ENCODE results near the gene RAB11B. TPM values are rescaled to one million over a fixed set of nuclear protein-coding genes. Genes with fewer than 3 reads are reported as not detected.

Gene RAB11B
- total RNA-seq, 1 donor from 2014 or later, result 130 TPM

DNA sequence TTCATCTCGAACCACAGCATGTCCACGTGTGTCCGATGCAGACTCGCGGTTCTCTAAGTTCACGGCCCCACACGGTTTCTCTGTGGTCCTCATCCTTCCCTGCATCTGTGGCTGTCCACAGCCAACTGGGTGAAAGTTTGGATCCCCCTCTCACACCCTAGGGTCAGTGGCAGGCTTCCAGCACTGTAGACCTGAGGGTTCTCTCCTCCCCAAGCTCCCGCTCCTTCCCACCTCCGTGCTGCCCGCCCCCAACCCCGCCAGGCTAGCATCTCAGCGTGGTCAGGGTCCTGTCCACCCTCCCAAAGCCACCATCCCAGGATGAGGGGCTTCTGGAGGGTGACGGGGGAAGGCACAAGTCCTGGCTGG lies 23.2 kb upstream of the RAB11B start:
- H3K36me3 Mint-ChIP-seq (ENCODE audit: low read depth, unreplicated experiment), result peaks cover 7% of the 10 kb centered on the region
- H3K4me3 Mint-ChIP-seq (ENCODE audit: unreplicated experiment), result peak overlapping the region; percentile 76
- H3K4me1 Mint-ChIP-seq (ENCODE audit: unreplicated experiment), result peaks cover 28% of the 10 kb centered on the region
- TF ChIP-seq, protein P1, sequence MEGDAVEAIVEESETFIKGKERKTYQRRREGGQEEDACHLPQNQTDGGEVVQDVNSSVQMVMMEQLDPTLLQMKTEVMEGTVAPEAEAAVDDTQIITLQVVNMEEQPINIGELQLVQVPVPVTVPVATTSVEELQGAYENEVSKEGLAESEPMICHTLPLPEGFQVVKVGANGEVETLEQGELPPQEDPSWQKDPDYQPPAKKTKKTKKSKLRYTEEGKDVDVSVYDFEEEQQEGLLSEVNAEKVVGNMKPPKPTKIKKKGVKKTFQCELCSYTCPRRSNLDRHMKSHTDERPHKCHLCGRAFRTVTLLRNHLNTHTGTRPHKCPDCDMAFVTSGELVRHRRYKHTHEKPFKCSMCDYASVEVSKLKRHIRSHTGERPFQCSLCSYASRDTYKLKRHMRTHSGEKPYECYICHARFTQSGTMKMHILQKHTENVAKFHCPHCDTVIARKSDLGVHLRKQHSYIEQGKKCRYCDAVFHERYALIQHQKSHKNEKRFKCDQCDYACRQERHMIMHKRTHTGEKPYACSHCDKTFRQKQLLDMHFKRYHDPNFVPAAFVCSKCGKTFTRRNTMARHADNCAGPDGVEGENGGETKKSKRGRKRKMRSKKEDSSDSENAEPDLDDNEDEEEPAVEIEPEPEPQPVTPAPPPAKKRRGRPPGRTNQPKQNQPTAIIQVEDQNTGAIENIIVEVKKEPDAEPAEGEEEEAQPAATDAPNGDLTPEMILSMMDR (IDR thresholded peaks at IDR 0.05; ENCODE audit: unreplicated experiment), result no peak
- no peak overlapping the region for H3K27ac Mint-ChIP-seq (ENCODE audit: unreplicated experiment)
- DNase-seq (ENCODE audit: low spot score), result no peak
- peaks cover 10% of the 10 kb centered on the region for H3K27me3 Mint-ChIP-seq (ENCODE audit: unreplicated experiment)
- H3K9me3 Mint-ChIP-seq (ENCODE audit: unreplicated experiment), result no peaks in the 10 kb centered on the region

DNA sequence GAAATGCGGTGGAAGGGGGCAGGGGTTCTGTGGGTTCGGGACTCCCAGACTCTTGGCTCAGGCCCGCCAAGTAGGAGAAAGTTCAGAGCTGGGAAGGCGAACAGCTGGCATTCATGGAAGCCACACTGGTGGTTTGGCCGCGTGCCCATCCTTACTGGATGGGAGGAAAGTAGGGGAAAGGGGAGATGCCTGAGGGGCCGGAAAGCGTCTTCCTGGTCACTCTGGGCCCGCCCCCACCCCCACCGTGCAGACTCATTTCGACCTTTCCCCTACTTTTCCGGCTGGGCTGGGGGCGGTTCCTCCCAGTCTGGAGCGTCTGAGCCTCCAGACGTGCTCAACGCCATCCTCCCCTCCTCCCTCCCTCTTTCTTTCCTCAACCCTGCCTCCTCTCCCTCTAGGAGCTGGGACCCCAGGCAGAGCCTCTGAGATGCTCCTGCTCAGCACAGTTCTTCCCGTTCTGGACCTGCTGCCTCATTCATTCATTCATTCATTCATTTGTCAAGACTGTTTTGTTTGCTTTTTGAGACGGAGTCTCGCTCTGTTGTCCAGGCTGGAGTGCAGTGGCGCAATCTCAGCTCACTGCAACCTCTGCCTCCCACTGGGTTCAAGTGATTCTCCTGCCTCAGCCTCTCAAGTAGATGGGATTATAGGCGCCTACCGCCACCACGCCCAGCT lies 22.7 kb upstream of the RAB11B start:
- H3K36me3 Mint-ChIP-seq (ENCODE audit: low read depth, unreplicated experiment), result peaks cover 7% of the 10 kb centered on the region
- TF ChIP-seq, protein P1 (IDR thresholded peaks at IDR 0.05; ENCODE audit: unreplicated experiment), result no peak
- H3K4me3 Mint-ChIP-seq (ENCODE audit: unreplicated experiment), result peak overlapping the region; percentile 84
- peak; percentile 54 for DNase-seq (ENCODE audit: low spot score)
- no peak overlapping the region for H3K27ac Mint-ChIP-seq (ENCODE audit: unreplicated experiment)
- H3K4me1 Mint-ChIP-seq (ENCODE audit: unreplicated experiment), result peaks cover 28% of the 10 kb centered on the region
- H3K27me3 Mint-ChIP-seq (ENCODE audit: unreplicated experiment), result peaks cover 10% of the 10 kb centered on the region
- H3K9me3 Mint-ChIP-seq (ENCODE audit: unreplicated experiment), result no peaks in the 10 kb centered on the region

DNA sequence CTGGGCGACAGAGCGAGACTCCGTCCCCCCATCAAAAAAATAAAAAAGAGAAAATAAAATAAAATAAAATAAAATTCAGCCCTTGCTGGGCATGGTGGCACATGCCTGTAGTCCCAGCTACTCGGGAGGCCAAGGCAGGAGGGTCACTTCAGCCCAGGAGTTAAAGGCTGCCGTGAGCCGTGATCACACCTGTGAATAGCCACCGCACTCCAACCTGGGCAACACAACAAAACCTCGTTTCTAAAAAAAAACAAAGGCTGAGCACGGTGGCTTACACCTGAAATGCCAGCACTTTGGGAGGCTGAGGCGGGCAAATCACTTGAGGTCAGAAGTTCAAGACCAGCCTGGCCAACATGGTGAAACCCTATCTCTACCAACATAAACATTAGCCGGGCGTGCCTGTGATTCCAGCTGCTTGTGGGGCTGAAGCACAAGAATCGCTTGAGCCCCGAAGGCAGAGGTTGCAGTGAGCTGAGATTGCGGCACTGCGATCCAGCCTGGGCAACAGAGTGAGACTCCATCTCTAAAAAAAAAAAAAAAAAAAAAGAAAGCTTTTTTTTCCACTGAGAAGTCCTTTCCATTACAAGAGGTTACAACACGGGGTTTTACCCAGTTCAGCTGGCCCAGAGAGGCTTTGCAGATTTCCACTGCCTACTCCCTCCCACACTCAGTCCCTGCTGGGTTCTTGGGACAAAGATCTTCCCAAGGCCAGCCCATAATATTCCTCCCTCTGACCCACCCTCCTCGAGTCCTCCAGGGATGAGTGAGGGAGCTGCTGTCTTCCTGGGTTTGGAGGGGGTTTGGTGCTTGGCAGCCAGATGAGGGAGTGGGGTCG lies 19.8 kb upstream of the RAB11B start:
- no peak overlapping the region for H3K27ac Mint-ChIP-seq (ENCODE audit: unreplicated experiment)
- peaks cover 9% of the 10 kb centered on the region for H3K27me3 Mint-ChIP-seq (ENCODE audit: unreplicated experiment)
- peaks cover 25% of the 10 kb centered on the region for H3K4me1 Mint-ChIP-seq (ENCODE audit: unreplicated experiment)
- TF ChIP-seq, protein P1 (IDR thresholded peaks at IDR 0.05; ENCODE audit: unreplicated experiment), result no peak
- no peaks in the 10 kb centered on the region for H3K9me3 Mint-ChIP-seq (ENCODE audit: unreplicated experiment)
- DNase-seq (ENCODE audit: low spot score), result no peak
- H3K36me3 Mint-ChIP-seq (ENCODE audit: low read depth, unreplicated experiment), result peaks cover 16% of the 10 kb centered on the region
- no peak overlapping the region for H3K4me3 Mint-ChIP-seq (ENCODE audit: unreplicated experiment)

DNA sequence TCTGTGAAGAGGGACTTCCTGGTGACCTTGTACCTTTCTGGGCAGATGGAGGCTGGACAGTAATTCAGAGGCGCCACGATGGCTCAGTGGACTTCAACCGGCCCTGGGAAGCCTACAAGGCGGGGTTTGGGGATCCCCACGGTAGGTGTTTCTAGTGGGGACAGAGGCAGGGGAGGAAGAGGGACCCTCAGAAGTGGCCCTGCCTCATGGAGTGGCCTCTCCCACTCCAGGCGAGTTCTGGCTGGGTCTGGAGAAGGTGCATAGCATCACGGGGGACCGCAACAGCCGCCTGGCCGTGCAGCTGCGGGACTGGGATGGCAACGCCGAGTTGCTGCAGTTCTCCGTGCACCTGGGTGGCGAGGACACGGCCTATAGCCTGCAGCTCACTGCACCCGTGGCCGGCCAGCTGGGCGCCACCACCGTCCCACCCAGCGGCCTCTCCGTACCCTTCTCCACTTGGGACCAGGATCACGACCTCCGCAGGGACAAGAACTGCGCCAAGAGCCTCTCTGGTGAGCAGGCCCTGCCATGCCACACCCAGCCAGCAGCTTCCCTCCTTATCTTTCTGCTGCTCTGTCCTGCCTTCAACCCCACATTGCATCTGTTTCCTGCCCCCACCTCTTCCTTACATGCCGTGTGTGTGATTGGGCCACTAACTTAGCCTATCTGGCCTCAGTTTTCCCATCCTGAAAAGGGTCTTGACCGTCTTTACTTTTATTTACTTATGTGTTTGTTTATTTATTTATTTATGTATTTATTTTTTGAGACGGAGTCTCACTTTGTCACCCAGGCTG lies 19.0 kb upstream of the RAB11B start:
- Mint-ChIP-seq H3K4me1 (ENCODE audit: unreplicated experiment) (peaks cover 21% of the 10 kb centered on the region), H3K27ac (ENCODE audit: unreplicated experiment) (no peak overlapping the region), H3K27me3 (ENCODE audit: unreplicated experiment) (peaks cover 9% of the 10 kb centered on the region), H3K4me3 (ENCODE audit: unreplicated experiment) (peak overlapping the region; percentile 37), H3K9me3 (ENCODE audit: unreplicated experiment) (no peaks in the 10 kb centered on the region), H3K36me3 (ENCODE audit: low read depth, unreplicated experiment) (peaks cover 12% of the 10 kb centered on the region)
- no peak for DNase-seq (ENCODE audit: low spot score)
- TF ChIP-seq, protein P1 (IDR thresholded peaks at IDR 0.05; ENCODE audit: unreplicated experiment), result no peak

All from endothelial cell (in vitro differentiated cells).